ENCODE measurements around the gene DTNBP1. TPM values are rescaled to one million over a fixed set of nuclear protein-coding genes. Genes with fewer than 3 reads are reported as not detected.

Gene DTNBP1
- total RNA-seq, 1 experiment from 2014 or later: 6.4 TPM

DNA sequence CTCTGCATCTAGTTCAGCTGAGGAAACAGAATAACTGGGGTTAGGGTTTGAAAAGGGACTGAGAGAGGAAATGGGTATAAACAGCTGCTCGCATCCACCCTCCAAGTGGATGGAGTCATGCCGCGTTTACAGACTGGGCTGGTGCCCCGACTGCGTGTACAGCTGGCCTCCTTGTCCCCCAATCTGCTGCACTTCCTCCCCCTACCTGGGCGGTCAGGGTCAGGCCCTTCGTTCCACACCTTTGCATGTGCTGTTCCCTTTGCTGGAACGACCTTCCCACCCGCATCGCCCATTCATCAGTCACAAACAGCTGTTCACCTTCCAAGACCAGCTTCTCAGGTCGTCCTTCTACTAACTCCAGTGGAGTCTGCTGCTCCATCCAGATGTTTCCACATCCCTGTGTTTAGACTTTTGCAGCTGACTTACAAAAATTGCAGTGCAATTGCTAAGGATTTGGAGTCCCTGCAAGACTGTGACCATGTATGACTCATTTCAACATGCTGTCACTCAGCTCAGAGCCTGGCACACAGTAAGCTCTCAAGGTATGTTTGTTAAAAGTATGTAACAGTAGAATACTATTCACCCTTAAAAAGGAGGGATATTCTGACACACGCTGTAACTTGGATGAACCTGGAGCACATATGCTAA, 129.3 kb downstream of the DTNBP1 start:
- DNase-seq (ENCODE audit: low read depth): peak; percentile 33

DNA sequence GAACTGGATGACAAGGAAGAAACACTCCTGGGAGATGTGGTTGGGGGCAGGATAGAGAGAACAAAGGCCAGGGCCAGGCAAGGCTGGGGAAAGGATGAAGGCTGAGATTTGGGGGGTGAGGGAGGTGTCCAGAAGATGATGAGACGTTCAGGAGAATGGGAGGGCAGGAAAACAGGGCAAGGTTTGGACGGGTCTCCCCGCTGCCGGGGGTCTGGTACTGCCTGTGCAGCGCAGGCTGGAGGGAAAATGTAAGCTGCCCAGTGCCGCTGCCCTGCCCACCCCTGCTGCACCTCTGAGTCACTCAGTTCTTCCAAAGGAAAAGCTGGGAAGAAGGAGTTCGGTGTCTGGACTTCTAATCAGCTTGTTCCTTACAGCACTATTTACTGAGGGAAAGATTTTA, 130.9 kb downstream of the DTNBP1 start:
- no peak for DNase-seq (ENCODE audit: low read depth)

DNA sequence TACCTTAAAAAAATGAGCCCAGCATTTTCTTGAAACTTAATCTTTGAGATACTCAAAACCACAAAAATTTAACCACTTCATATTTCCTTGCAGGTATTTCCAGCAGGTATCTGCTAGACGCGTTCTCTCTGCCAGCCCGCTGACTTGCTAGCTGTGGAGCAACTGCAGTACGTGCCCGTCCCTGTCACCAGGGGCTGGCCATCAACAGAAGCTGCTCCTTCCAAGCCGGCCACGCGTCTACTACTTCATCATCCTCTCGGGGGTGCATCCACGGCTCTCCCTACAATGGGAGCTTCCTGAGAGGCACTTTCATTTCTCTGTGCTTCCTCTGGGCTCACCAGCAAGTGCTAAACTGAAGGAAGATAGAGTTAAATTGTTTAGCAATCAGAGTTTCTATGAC, 132.4 kb downstream of the DTNBP1 start:
- no peak for DNase-seq (ENCODE audit: low read depth)

DNA sequence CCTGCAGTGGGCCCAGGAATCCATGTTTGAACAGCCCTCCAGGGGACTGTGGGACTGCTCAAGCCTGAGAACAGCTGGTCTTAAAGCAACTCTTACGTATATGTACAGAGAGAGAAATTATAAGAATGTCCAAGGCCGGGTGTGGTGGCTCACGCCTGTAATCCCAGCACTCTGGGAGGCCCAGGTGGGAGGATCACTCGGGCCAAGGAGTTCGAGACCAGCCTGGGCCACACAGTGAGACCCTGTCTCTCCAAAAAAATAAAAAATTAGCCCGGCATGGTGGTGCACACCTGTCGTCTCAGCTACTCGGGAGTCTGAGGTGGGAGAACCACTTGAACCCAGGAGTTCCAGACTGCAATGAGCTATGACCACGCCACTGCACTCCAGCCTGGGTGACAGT, 134.0 kb downstream of the DTNBP1 start:
- DNase-seq (ENCODE audit: low read depth): no peak

DNA sequence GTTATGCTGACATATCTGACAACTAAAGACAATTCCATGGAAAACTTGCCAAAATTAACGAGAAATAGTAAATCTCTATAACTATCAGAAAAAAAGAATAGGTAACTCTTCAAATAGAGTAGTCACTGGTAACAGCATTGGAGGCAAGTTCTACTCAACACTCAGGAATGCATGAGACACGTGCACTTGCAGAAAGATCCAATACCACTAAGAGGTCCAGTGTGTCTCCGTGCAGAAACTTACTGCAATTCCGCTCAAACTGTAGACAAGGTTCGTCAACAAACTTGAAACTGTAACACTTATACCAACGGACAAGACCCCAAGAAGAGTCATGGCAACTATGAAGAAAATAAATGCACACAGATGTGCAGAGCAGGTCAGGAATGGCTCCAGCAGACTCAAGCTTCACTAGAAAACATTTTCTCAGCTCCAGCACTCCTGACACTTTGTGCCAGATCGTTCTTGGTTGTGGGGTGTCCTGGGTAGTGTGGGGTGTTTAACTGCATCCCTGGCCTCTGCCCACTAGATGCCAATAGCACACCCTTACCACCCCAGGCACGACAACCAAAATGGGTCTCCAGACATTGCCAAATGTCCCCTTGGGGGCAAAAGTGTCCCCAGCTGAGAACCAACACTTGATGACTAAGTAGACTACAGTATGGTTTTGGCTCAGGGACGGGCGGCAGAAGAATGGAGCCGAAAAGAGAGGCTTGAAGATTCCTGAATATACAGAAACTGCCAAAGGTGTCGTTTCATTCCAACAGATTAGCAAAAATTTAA, 134.8 kb downstream of the DTNBP1 start:
- no peak for DNase-seq (ENCODE audit: low read depth)

DNA sequence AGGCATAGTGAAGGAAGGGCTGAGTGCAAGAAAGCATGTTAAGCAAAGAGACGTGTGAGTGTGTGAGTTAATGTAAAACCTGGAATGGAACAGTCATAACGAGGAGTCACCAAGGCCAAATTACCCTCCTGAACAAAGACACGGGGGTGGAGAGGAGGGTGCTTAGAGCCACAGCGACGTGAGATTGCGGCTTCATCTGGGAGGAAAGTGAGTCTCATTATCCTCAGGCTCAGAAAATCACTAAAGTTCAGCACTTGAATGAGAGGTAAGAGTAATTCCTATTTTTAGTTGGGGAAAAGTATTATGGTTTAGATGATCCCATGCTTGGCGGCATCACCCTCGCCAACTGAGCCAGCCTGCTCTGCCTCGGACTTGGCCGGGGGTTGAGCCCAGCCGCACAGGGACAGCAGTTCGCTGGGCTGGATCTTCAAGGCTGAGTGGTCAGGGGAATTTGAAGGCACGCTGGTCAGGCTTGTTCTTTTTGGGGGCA, 136.6 kb downstream of the DTNBP1 start:
- no peak for DNase-seq (ENCODE audit: low read depth)

DNA sequence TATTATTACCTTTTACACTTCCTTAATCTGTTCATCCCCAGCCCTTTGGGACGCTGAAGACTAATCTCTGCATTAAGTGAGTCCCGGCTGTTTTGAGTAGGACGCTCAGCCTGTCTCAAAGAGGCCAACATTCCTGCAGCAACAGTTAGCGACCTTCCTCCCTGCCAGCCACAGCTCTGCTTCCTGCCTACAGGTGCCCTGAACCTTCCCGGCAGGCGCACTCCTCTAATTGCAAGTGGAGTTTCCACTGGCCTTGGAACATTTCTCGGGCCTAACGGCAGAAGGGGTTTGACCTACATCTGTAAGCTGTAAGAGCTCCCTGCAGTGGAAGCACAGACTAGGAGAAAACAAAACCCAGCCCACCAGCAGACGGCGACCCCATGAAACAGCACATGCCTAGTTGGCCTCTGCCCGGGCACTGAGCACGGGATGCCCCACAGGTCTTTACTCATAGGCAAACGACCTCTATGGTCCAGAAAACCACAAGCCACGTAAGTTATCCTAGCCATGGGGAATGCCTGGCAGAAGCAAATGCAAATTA, 137.9 kb downstream of the DTNBP1 start:
- DNase-seq (ENCODE audit: low read depth): no peak

DNA sequence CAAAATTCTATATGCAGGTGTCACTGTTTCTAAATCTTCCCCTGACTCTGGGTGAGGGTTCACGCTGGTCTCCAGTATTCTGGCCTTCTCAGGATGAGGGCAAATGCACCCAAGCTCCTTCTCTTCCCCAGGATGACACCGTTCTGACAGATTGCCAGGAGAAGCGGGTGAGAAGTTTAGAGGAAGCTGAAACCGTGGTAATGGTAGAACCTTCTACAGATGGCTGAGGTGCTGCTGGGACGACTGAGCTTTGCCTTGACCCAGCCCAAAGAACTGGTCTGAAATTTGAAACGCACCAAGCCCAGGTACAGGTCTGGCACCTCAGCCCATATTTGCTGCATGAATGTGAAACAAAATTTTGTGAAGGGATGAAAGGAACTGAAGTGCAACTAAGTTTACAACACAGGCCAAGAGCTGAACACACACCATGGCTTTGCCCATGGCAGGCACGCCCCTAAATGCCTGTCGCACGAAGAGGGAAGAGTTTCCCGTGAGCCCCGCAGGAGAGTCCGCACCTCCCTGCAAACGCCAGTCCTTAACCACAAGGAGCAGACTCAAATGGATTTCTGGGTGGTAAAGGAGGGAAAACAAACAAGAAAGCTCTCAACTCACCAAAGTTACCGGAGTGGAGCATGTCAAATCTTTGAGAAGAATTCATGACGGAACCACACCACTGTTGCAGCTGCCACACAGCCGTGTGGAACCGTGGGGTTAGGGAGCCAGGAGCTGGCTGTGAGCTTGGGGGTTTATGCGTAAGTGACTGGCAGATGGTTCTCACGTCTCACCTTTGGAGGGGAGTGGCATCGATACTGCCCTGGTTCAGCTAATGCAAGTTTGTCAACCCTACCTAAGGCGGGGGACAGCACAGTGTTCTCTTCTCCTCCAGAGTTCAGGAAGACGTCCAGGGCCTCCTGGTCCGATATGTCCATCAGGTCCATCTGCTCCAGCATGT, 138.9 kb downstream of the DTNBP1 start:
- no peak for DNase-seq (ENCODE audit: low read depth)

DNA sequence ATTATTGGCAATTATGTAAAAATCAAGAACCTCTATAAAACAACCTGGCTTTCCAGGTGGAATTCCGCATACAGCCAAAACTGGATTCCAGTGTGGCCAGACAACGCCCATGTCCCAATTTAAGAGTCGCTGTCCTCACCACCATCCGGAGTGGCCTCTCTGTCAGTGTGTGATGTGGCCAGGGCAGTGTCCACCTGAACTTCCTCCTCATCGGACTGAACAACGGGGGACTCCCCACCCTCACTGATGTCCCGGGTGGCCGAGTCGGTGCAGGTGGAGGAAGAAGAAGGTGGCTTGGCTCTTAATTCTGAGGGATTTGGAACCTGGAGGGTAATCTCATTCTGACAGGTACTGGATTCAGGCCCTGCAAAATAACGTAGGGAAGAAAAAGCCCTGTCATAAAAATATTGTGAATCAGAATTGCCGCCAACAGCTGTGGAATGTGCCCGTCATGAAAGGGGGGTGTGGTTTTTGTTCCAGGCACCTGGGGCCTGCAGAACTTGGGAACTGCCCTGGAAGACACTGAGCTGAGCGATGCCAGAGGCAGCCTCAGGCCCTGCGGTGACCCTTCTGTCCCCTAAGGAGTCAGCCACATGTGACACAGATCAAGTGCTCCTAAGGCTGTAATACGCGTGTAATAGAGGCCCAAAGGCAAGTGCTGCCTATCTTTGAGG, 139.8 kb downstream of the DTNBP1 start:
- no peak for DNase-seq (ENCODE audit: low read depth)

DNA sequence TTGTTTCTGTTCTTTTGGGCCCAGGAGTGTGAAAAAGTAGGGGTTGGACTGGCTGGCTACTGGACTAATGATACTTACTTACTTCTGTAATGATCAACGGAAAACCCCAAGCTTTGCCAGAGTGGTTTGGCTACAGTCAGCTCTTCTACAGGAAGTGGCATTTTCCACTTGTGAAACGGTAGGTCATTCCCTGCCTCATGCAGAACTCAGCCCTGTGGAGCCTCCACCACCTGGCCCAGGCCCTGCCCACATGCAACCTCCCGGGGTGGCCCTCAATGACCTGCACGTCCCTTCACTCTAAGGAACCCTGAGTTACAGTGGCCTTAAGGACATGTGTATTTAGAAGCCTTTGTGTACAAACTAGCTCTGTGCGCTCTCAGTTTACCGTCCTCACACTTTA, 140.4 kb downstream of the DTNBP1 start:
- no peak for DNase-seq (ENCODE audit: low read depth)

DNA sequence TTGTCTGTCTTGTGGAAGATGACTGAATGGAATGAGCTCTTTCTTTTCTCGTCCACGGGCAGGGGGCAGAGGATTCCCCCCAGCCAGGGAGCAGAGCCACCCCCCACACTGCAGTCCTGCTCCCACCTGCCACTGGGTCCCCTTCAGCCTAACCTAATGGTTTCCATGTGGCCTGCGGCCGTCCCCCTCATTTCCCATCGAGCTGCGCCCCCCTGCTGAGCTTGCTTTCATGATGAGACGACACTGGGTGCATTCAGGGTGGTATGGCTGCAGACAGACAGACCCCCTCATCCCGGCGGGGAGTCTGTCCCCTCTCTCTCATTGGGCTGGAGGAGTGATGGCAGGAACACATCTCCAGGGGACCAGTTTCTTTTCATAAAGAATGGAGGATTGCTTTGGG, 140.8 kb downstream of the DTNBP1 start:
- no peak for DNase-seq (ENCODE audit: low read depth)

DNA sequence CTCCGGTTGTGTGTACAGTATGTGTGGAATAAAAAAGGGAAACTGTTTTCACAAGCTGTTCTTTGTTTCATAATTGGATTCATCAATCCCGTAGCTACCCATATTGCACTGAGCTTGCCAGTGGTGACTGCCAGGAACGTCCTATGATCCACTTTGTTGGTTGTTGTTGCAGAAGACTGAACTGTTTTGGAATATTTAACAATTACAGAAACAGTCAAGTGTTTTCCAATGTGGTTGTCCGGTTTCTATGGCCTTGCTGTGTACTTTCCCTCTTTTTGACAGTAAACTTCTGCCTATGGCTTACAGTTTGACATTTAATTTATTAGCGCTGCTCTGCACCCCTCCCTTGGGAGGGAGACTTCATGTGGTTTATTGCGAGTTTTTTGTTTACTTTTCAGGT, 141.2 kb downstream of the DTNBP1 start:
- no peak for DNase-seq (ENCODE audit: low read depth)

DNA sequence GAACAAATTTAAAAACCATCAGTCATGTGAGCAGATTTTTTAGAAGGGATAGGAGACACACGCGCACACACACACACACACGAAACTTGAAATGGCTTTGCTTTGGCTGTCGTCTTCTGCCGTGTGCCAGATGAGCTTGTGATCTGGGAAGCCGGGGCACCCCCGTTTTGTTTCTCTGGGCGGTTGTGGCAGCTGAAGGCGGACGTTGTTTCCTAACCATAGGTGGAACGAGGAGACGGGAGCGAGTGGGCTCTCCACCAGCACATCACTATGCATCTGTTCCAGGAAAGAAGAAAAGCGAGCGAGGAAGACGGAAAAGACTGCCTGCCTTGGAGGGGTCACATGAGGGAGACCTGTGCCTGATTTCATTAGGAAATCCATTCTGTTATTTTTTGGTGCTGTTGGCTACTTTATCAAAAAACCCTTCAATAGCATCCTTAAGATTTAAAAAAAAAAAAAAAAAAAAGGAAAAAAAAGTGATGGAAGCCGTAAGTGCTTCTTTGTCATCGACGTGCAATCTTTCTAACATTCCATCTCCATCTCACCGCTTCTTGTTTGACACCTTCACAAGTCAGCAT, 142.1 kb downstream of the DTNBP1 start:
- DNase-seq (ENCODE audit: low read depth): no peak

DNA sequence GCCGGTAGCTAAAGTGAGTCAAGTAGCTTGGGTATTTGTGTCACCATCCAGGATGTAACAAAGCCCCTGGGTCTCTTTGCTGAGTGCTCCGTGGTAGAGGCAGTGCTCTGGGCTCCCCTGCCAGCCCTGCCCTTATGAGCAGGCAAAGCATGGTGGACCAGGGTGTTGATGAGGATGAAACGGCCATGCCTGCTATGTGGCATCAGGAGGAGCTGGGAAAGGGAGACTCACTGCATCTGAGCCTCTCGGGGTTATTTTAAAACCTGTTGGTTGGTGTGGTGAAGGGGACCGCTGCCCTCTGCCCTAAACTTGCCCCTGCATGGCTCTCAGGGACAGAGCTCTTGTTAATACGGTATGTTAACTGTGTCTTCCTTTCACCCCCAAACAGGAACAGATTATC, 143.1 kb downstream of the DTNBP1 start:
- DNase-seq (ENCODE audit: low read depth): no peak

DNA sequence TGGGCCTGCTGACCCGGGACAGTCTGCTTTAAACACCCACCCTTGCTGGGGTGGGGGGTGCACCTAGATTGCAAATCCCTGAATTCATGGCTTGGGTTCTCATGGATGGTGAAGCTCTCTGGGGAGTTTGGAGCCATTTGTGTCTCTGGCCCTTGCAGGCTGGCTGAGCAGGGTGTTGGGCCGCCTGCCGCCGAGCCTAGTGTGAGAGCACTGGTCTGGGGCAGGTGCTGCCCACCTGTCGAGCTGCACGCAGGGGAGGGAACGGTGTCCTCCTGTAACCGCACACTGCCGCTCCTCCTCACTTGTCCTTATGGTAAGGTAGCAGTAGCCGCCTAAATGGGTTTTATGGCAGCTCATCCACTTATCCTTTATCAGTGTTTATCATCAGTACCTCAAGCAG, 143.9 kb downstream of the DTNBP1 start:
- no peak for DNase-seq (ENCODE audit: low read depth)

DNA sequence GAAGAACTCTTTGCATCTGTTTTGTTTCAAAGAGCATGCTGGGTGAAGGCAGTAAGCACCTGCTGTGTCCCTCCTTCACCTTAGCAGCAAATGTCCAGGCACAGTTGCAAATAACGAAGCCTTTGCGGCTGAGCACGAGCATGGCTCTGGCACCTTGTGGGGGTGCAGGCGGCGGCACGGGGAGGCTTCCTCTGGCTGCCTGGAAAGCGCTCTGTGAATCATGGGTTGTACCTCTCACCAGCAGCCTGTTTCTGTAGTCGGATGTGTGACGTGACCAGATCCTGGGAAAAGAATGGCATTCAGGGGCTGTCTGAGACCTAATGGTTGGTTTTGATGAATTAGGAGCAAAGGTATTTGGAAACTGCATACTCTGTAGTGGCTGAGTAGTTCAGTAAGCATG, 144.8 kb downstream of the DTNBP1 start:
- no peak for DNase-seq (ENCODE audit: low read depth)

DNA sequence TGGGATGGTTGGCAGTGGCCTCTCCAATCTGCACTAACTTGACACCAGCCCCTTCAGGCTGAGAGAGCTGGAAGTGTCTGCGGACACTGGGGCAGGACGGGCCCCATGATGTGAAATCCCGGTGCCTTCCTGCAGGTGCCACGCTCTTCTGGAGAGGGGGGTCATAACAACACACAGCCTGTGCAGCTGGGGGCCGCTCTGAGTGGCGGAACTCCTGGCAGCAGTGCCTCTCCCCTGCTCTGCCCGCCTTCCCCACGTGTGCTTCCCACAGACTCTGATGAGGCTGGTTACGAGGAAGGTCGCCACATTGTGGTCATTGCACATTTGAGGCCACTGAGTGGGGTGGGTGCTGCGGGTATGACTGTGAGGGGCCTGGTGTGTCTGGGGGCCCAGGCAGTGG, 145.2 kb downstream of the DTNBP1 start:
- no peak for DNase-seq (ENCODE audit: low read depth)

DNA sequence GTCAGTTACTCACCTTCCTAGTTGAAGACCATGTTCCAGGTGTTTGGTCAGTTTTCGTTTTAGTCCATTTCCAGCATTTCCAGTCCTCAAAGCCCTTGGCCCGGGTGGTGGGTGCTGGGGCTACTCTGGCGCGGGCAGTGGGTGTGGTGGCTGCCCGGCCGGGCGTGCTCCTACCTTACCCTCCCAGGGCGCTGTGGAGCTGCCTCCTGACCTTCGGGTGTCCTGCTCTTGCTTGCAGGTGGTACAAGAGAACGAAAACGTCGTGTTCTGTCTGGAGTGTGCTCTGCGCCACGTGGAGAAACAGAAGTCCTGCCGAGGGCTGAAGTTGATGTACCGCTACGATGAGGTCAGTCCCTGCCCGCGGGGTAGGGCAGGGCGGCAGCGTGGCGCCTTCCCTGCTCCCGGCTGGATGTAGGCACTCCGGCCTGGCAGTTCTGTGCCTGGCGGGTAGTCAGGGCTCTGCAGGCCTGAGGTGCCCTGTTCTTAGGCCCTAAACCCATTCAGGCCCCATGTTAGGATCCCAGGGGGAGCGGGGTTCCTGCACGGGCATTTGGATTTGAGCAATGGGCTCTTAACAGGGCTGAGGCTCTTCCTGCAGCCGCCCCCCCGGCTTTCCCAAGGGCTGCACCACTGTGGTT, 145.8 kb downstream of the DTNBP1 start:
- DNase-seq (ENCODE audit: low read depth): no peak

DNA sequence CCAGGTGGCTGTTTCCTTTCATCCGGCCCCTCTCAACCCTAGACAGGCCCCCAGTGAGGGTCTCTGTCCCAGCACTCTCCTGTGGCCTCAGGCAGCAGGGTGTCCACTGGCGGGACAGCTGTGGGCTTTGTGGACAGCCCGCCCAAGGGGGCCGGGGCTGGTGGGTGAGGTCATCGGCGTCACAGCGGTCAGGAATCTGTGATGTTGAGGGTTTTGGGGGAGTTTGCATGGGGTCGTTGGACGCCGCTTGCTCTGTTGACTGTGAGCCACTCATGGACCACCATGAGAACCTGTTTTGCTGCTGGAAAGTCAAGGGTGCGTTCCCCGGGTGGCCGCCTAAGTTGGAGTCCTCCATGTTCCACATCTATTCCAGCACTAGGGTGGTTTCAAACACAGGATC, 146.4 kb downstream of the DTNBP1 start:
- DNase-seq (ENCODE audit: low read depth): no peak

DNA sequence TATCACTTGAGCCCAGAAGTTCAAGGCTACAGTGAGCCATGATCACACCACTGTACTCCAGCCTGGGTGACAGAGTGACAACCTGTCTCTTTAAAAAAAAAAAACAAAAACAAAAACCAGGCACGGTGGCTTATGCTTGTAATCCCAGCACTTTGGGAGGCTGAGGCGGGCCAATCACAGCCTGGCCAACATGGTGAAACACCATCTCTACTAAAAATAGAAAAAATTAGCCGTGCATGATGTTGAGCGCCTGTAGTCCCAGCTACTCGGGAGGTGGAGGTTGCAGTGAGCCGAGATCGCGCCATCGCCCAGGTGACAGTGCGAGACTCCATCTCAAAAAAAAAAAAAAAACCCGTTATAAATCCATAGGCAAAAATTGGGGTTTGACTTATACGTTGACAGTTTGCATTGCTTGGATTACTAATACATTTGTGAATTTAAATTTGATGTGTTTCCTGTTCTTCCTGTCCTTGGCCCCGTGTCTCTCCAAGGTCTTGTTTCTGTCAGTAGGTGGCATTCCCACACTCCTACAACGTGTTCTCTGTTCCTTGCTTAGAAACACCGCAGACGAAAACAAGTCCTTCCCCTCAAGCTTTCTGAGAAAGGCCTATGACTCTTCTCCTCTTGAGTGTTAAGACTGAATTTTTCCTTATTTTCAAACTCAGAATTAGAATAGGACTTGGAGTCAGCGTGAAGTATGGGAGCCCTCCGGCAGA, 147.0 kb downstream of the DTNBP1 start:
- DNase-seq (ENCODE audit: low read depth): no peak

Measured in RPMI7951 (cell line).